Measurements from ENCODE around the gene PDE4D.

DNA sequence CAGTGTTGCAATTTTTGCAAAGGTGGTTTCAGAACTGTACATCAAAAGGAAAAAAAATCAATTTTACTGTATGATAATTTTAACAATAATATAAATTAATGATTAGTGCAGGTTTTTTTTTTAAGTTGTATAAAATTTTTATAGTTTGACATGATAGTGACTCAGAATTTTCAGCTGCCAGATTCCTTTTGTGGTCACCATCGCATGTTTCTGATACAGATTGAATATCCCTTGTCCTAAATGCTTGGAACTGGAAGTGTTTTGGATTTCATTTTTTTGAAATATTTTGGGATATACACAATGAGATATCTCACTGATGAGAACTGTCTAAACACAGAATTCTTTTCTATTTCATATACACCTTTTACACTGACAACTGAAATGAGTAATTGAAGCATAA lies 949.3 kb downstream of the PDE4D start:
- TF ChIP-seq POLR2A (IDR thresholded peaks at IDR 0.05; ENCODE audit: low read depth, low read length): no peak
- TF ChIP-seq POLR2AphosphoS5 (IDR thresholded peaks at IDR 0.05; ENCODE audit: low read depth, low read length): no peak
